Jurkat, Clone E6-1 (cell line): ENCODE data around the gene CEP112.
"Not testable (repeated sequence)": the region's sequence is repeated elsewhere in the genome, so short reads cannot be mapped to it uniquely, and the experiment has no call there.

ENCODE experiments used
- DNase-seq: peaks from one replicate; pipeline ENCODE4 v3.0.0-alpha.2; 2011; ENCODE audit warnings: low read depth, low spot score
- H3K4me3 ChIP-seq: 2 replicates; pipeline ENCODE4 v1.5.1; 2011; ENCODE audit warnings: mild to moderate bottlenecking, low read length, control low read depth, moderate library complexity

Gene CEP112

DNA sequence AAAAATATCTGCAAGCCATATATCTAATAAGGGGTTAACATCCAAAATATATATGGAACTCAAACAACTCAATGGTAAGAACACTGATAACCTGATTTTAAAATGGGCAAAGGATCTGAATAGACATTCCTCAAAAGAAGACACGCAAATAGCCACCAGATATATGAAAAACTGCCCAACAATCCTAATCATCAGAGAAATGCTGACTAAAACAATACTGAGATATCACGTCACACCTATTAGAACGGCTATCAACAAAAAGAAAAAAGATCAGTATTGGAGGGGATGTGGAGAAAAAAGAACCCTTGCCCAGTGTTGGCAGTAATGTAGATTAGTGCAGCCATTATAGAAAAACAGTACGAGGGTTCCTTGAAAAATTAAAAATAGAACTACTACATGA, 97.2 kb downstream of the CEP112 start:
- no peak overlapping the region for H3K4me3 ChIP-seq
- DNase-seq = no peak

DNA sequence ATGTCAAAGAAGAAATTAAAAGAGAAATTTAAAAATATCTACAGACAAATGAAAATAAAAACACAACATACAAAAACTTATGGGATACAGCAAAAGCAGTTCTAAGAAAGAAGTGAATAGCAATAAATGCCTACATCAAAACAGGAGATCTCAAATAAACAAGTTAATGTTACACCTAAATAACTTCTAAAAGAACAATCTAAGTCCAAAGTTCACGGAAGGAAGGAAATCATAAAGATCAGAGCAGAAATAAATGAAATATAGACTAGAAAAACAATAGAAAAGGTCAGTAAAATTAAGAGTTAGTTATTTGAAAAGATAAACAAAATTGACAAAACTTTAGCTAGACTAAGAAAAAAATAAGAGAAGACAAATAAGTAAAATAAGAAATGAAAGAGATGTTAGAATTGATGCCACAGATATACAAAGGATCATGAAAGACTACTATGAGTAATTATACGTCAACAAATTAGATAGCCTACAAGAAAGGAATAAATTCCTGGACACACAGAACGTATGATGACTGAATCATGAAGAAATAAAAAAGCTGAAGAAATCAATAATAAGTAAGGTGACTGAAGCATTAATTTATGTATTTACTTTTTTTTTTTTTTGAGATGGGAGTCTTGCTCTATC, 100.4 kb downstream of the CEP112 start:
- no peak for DNase-seq
- no peak overlapping the region for H3K4me3 ChIP-seq

DNA sequence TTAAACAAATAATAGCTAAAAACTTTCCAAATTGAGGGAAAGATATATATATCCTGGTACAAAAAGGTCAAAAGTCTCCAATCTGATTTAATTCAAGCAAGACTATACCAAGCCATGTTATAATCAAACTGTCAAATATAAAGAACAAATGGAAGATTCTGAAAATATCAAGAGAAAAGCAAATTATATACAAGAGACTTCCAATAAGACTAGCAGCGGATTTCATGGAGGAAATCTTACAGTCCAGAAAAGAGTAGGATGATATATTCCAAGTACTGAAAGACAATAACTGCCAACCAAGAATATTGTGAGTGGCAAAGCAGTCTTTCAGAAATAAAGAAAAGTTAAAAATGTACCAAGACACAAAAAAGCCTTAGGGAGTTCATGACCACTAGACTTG, 102.2 kb downstream of the CEP112 start:
- no peak for DNase-seq
- H3K4me3 ChIP-seq = no peak overlapping the region

DNA sequence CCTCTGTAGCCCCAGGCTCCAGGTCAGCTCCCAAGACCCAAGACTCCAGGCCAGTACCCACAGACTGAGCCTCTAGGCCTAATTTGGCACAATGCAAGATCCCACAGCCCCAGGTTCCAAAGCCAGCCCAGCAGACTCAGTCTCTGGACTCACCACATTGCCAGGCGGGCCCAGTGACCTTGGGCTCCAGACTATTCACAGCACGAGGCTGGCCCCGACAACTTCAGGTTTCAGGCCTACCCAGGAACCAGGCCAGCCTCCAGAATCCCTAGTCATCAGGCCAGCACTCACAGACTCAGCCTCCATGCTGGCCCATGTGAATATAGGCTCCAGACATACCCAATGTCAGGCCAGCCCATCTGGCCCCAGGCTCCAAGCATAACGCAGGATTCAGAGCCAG, 103.8 kb downstream of the CEP112 start:
- DNase-seq = no peak
- no peak overlapping the region for H3K4me3 ChIP-seq

DNA sequence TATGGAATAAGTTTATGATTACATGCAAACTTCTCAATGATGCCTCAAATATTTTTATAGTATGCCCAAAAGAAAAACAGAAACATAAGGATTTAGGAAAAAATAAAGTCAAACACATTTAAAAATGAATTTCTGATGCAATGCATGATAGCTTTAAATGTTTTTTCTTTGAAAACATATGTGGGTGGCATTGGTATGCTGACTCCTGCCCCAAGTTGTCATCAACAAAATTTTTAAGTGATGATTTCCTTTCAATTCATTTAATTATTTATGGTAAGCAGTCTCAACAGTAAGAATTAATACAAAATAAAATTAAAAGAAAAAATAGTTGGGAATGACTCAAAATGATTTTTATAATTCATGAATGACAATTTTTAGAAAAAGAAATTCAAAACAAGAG, 104.9 kb downstream of the CEP112 start:
- no peak for DNase-seq
- no peak overlapping the region for H3K4me3 ChIP-seq

DNA sequence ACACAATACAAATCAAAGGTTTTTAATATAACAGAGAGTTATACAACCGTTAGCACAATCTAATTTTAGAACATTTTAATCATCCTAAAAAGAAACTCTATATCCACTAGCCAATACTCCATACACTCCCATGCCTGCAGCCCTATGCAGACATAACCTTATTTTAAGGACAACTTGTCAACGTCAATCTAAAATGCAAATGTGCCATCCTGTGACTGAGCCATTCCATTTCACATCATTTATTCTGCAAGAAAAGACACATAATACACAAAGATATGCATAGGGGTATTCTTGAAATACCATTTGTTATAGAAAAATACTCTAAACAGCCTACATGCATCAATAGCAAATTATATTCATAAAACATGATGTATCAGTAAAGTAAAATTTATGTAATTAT, 106.7 kb downstream of the CEP112 start:
- no peak overlapping the region for H3K4me3 ChIP-seq
- DNase-seq = no peak

DNA sequence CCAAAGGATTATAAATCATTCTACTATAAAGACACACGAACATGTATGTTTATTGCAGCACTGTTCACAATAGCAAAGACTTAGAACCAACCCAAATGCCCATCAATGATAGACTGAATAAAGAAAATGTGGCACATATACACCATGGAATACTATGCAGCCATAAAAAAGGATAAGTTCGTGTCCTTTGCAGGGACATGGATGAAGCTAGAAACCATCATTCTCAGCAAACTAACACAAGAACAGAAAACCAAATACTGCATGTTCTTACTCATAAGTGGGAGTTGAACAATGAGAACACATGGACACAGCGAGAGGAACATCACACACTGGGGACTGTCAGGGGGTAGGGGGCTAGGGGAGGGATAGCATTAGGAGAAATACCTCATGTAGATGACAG, 111.3 kb downstream of the CEP112 start:
- DNase-seq, H3K4me3 ChIP-seq: not testable (repeated sequence)

DNA sequence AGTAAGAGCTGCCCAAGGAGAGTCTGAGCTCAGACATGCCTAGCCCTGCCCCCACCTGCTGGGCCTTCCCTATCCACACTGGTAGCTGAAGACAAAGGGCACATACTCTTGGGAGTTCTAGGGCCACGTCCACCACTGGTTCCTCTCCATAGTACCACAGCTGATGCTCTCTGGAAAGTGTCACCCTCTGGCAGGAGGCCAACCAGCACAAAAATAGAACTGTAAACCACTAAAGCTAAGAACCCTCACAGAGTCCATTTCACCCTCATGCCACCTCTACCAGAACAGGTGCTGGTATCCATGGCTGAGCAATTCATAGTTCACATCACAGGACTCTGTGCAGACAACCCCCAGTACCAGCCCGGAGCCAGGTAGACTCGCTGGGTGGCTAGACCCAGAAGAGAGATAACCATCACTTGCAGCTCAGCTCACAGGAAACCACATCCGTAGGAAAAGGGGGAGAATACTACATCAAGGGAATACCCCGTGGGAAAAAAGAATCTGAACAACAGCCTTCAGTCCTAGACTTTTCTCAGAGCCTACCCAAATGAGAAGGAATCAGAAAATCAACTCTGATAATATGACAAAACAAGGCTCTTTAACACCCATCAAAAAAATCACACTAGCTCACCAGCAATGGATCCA, 115.3 kb downstream of the CEP112 start:
- H3K4me3 ChIP-seq = peak overlapping the region; percentile 32
- DNase-seq = peak; percentile 87

DNA sequence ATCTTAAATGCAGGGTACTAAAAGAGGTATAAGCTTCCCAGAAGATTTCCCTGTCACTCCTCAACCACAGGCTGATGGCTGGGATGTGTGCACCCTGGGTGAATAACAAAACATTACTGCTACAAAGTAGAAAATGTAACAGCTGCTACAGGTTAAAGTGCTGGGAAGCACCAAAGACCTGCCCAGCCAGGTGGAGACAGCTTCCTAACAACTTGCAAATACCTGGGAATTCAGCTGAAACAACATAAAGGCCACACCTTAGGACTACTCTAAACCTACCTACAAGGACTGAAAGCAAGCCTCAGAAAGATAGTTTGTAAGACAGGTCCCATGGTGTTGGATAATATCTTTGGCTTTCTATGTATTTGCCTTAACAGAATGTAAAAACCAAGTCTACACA, 118.5 kb downstream of the CEP112 start:
- DNase-seq = no peak
- H3K4me3 ChIP-seq = no peak overlapping the region

DNA sequence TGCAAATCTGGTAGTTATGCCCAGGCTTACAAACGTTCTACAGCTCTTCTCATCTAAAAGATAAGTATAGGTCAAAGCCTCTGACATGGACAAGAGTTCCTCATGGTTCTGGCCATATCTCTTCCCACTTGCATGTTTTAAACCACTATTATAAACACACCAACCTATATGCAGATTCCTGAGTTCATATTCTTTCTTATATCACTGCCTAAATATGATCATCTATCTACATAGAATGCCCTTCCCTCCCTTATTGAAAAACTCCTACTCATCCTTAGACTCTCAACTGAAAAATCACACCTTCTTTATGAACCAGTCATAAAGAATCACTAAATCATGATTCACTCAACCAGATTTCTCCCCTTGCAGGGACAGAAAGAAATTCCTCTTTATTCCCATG, 128.2 kb downstream of the CEP112 start:
- H3K4me3 ChIP-seq = no peak overlapping the region

DNA sequence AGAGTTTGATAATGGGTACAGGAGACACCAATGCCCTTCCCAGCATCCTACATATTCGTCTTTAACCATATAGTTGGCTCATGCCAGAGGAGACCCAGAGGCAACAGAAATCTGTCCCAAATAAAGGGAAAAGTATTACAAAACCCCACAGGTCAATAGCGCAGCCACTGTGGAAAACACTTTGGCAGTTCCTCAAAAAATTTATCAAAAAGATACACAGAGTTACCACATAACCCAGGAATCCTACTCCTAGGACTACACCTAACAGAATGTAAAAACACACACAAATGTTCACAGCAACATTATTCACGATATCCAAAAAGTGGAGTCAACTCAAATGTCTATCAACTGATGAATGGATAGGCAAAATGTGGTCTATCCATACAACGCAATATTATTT, 135.8 kb downstream of the CEP112 start:
- DNase-seq = no peak
- H3K4me3 ChIP-seq = no peak overlapping the region

More for the DNA sequence above, 128.2 kb downstream of the CEP112 start:
- no peak for DNase-seq

DNA sequence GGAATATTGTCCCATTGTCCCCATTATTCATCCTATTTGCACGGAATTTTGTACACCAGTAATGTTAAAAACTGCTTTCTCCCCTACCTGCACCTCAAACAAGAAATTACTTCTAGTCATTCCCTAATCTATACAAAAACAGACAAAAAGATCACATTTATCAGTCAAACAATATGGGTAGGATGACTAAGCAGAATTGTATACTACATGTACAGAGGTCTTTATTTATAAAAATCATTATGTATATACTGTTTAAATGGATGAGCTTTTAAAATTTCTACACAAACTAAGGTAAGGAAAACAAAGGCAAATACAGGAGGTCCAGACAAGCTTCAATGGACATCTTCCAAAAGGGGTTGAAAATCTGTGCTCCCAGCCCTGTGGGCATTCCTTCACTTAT, 137.7 kb downstream of the CEP112 start:
- DNase-seq = no peak
- no peak overlapping the region for H3K4me3 ChIP-seq

DNA sequence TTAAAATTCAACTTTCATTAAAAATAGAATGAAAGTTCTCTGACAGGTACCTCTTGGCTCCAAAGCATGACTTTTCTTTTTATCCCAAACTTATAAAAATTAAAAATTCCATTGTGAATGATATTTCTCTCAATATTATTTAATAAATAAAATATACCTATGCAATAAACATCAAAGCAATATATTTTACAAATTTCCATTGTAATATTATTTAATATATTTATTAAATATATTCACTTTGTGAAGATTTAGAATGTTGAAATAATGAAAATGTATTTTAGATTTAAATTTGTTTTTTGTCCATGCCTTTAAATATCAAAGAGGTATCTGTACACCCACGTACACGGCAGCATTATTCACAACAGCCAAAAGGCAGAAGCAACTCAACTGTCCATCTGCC, 147.8 kb downstream of the CEP112 start:
- DNase-seq = no peak
- no peak overlapping the region for H3K4me3 ChIP-seq

DNA sequence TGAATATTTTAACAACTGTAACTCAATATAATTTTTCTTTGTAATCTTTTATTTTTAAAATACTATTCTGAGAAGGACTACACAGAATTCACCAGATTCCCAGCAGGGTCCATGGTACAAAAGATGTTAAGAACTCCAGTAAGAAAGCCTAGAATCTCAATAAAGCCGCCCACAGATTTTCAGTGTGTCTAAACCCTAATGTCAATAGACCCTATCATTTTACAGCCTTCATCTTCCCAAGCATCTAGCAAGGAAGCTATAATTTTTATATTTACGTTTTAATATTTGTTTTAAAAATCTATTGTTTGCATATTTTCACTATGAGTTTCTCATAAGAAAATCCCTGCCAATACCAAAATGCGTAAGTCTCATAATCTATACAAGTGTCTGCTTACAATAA, 148.5 kb downstream of the CEP112 start:
- H3K4me3 ChIP-seq = no peak overlapping the region
- DNase-seq = no peak

DNA sequence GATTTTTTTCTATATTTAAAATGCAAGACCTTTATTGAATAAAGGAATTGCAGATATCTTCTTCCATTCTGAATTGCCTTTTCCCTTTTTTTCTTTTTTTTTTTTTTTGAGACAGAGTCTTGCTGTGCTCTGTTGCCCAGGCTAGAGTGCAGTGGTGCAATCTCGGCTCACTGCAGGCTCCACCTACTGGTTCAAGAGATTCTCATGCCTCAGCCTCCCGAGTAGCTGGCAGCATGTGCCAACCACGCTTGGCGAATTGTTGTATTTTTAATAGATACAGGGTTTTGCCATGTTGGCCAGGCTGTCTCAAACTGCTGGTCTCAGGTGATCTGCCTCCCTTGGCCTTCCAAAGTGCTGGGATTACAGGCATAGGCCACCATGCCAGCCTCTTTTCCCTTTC, 151.5 kb downstream of the CEP112 start:
- H3K4me3 ChIP-seq = no peak overlapping the region
- peak; percentile 14 for DNase-seq

DNA sequence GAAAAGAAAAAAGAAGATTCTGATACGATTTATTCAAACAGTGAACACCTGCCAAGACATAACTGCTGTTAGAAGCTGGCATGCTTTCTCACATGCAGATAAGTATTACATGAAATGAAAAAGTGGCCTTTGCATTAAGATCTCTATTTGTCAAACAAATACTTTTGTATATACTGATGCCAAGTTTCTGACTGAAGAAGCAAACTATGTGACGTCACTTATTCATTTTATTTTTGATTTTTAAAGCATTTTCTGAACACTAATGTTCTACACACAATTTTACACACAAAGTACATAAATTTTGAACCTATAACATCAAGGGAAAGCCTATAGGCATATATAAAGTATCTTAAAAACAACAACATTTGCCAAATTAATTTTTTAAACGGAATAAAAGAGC, 153.8 kb downstream of the CEP112 start:
- no peak overlapping the region for H3K4me3 ChIP-seq
- DNase-seq = no peak

DNA sequence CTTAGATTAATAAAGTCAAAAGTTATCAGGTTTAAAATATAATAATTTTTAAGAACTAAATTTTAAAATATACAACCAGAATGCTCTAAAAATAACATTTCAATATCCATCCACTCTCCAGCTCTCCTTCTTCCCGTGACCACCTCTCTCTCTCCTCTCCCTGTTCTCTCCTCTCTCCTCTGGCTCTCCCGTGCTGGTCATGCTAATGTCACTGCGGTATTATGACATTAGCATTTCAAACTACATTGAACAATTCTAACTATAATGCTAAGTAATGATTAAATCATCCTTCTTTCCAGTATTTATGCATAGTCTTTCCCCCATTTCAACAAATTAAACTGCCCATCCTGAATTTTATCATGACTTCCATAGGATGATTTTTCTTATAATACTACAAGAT, 154.7 kb downstream of the CEP112 start:
- DNase-seq = no peak
- no peak overlapping the region for H3K4me3 ChIP-seq

DNA sequence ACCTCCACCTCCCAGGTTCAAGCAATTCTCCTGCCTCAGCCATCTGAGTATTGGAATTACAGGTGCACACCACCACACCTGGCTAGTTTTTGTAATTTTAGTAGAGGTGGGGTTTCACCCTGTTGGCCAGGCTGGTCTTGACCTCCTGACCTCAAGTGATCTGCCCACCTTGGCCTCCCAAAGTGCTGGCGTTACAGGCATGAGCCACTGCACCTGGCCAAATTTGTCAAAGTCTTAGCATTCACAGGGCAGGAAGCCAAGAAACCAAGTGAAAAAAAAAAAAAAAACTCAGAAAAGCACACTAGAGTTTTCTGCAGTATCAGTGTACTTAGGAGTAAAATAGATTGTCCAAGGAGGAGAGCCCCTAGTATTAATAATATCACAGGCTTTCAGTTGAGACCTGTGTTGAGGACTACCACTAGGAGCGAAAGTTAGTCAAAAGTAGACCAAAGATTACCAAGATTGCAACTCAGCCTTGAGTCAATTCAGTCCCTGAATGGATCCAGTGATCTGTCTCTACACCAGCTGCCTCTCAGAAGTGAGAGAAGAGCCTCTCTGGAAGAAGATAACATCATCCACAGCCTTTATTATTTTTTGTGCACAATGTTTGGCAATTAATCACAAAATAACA, 159.7 kb downstream of the CEP112 start:
- no peak for DNase-seq
- no peak overlapping the region for H3K4me3 ChIP-seq

DNA sequence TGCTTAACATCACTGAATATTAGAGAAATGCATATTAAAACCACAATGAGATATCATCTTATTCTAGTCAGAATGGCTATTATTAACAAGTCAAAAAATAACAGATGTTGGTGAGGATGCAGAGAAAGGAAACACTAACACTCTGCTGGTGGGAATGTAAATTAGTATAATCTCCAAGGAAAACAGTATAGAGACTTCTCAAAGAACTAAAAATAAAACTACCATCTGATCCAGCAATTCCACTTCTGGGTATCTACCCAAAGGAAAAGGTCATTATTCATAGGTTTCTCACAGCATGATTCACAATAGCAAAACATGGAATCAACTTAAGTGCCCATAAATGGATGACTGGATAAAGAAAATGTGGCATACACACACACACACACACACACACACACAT, 166.4 kb downstream of the CEP112 start:
- H3K4me3 ChIP-seq = no peak overlapping the region

DNA sequence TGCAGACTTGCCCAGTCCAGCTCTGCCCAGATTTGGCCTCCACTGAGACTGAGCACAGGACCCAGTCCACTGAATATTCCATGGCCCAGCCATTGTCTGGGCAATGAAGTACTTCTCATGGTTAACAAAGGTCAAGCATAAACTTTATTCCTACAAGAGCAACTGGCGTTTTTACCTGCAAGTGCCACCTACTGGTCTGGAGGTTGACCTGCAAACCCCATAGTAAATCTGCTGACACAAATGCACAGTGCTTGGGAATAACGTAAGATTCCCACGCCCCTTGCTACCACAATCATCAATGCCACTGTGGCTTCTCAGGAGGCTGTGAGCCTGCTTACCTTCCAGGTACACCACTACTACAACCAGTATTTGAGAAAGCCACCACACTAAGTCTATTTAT, 170.2 kb downstream of the CEP112 start:
- no peak for DNase-seq
- H3K4me3 ChIP-seq = no peak overlapping the region

More for the DNA sequence above, 166.4 kb downstream of the CEP112 start:
- no peak for DNase-seq

DNA sequence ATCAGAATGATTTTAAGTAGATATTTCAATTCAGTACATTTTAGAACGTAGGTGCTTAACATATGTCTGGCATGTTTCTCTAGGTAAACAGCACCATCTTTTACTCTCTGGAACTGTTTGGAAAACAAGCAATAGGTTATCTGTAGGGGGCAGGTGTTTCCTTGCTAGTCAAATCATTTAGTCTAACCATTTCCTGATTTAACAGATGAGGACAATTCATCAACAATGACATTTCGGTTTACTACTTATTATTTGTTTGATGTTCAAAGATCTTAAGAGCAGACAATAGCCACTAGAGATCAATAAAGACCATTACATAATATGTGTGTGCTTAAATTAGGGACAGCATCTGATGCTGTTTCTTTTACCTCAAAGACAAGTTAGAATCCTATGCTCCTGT, 173.1 kb downstream of the CEP112 start:
- DNase-seq = no peak
- no peak overlapping the region for H3K4me3 ChIP-seq
